MM.1S (cell line): Measurements from ENCODE around the gene PCDHA9.

Experiments
- EZH2 ChIP-seq: fragments of 300-600 bp; sonication (generic); optimal IDR thresholded peaks from 2 replicates; pipeline ENCODE3; 2017; ENCODE audit warnings: low read depth, mild to moderate bottlenecking, antibody characterized with exemption, low read length, mixed read lengths
- EZH2phosphoT487 ChIP-seq: fragments of 300-600 bp; sonication (generic); IDR thresholded peaks from 2 replicates; pipeline ENCODE4 v1.6.1; 2018; ENCODE audit warnings: antibody characterized with exemption, low read length
- TF ChIP-seq, protein P1 (sequence below): fragments of 300-600 bp; sonication (generic); IDR thresholded peaks from 2 replicates; pipeline ENCODE4 v1.5.1; 2016; ENCODE audit warnings: antibody characterized with exemption, low read length, mixed read lengths

- TF ChIP-seq, protein P1, sequence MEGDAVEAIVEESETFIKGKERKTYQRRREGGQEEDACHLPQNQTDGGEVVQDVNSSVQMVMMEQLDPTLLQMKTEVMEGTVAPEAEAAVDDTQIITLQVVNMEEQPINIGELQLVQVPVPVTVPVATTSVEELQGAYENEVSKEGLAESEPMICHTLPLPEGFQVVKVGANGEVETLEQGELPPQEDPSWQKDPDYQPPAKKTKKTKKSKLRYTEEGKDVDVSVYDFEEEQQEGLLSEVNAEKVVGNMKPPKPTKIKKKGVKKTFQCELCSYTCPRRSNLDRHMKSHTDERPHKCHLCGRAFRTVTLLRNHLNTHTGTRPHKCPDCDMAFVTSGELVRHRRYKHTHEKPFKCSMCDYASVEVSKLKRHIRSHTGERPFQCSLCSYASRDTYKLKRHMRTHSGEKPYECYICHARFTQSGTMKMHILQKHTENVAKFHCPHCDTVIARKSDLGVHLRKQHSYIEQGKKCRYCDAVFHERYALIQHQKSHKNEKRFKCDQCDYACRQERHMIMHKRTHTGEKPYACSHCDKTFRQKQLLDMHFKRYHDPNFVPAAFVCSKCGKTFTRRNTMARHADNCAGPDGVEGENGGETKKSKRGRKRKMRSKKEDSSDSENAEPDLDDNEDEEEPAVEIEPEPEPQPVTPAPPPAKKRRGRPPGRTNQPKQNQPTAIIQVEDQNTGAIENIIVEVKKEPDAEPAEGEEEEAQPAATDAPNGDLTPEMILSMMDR: no peak
- no peak for TF ChIP-seq EZH2
- TF ChIP-seq EZH2phosphoT487: no peak
Measured at GRCh38 chr5:140883373-140883772, 35.2 kb downstream of the PCDHA9 start.
